Left renal cortex interstitium (tissue), 4 donors: ENCODE data around the gene ALPP. TPM values are rescaled to one million over a fixed set of nuclear protein-coding genes. Genes with fewer than 3 reads are reported as not detected.
"Not testable (repeated sequence)": the region's sequence is repeated elsewhere in the genome, so short reads cannot be mapped to it uniquely, and the experiment has no call there.

Source experiments
- DNase-seq, 4 donors: peaks; one replicate each; pipeline ENCODE4 v3.0.0-alpha.2; 2013; ENCODE audit warnings: low read depth in 4 of 4, low spot score in 2 of 4, missing footprints in 1 of 4
- polyA plus RNA-seq, 4 donors: library from polyadenylated mRNA; unstranded; fragments of 120-200 nt; gene quantifications; one replicate each; pipeline ENCODE4 v1.2.1, GENCODE V29; 2013; ENCODE audit not compliant: insufficient read length in 4 of 4

Gene ALPP
- polyA plus RNA-seq, 4 donors: 0.09 to 0.13 TPM; not detected in 2

DNA sequence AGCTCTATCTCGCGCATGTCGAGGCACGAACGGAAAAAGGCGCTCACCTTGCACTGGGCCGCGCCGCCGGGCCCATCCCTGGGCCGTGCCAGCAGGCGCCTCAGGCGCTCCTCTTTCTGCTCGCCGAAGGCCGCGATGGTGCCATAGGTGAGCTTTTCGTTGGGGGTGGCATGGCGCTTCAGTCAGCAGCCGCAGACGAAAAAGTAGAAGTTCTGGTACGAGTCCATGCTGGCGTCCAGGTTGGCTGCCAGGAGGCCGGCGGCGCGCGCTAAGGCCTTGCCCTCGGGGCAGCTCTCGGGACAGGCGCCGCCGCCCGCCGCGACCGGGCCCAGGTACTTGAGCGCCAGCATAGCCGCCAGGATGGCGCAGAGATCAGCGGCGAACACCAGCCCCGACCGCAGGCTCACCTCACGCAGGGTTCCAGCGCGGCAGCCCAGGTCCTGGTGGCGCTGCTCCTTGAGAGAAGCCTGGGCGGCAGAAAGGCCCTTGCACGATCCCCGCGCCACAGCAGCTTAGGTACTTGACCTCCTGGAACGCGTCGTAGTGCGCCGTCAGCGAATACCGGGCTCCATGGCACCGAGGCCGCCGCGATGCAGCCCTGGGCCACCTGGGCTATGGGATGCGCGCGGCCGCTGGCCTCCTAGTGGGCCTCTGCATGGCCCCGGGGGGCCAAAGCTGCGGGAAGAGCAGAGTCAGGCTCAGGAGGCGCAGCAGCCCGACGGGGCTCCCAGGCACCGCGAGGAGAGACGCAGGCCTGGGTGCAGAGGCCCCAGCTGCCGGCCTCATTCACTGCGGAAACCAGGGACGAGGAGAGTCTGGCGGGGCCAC, 40.9 kb downstream of the ALPP start:
- no peak for DNase-seq

DNA sequence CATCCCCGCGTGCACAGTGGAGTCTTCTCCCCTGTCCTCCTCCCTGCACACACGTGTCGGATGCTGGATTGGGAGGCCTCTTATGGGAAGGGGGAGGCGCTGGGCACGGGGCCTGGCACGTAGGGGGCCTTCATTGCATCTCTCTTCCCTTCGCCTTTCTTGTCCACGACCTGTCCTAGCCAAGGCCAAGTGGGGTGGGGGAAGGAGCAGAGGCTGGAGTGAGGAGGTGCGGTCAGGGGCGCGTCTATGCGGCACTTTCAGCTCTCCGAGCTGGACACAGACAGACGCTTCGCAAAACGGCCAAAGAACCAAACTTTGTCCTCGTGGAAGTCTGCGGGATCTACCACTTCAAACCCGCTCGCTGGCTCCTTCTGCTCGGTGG, 41.5 kb downstream of the ALPP start:
- no peak for DNase-seq

DNA sequence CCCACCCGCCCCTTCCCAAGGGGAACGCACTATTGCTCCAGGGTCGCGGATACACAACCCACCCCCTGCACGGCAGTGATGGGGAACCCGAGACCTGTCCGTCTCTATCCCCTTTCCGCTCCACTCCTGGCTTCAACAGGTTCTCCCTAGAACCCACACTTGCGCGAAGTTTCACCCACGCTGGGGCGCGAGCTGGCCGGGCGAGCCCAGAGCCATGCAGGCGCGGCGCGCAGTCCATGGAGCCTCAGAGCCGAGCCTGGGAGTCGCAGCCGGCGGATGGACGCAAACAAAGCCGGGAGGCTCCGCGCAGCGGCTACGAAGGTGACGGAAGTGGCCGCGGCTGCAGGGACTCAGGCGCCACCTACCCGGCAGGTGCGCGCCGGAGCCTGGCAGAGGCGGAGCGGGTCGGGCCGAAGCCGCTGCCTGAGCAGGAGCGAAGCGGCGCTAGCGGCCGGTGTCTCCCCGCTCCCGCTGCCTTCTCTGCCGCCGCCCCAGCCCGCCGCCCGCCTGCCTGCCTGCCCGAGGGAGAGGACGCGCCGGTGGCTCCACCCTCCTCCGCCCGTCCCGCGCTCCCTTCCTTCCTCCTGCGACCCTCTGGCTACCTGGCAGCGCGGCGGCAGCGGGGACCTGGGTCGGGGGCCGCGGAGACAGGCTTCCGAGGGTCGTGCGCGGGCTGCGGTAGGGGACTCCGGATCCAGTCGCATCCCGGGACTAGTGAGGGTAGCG, 42.1 kb downstream of the ALPP start:
- no peak for DNase-seq

DNA sequence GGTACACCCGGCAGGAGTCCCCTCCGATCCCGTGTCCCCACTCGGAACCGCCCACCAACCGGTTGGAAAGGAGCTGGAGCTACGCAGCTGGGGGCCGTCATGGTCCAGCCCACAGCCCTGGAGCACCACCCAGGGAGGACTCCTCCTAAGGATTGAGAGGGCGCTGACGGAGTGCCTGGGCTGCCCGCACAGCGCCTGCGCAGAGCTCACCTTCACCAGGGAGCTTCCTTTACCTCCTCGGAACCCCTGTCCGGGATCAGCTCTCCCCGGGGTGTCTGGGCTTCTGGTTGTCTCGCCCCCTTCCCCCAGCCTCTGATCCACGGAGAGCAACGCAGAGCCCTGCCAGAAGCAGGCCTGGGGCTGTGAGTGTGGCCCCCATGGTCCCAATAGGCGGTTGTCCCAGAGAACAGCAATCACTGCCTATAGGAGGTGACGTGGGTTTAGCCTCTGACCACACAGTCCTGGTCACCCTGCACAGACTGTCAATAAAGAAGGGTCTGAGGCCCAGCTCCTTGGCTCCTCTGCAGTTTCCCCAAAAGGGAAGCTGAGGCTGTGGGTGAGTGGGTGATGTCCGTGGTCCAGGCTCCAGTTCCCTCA, 42.7 kb downstream of the ALPP start:
- no peak for DNase-seq

DNA sequence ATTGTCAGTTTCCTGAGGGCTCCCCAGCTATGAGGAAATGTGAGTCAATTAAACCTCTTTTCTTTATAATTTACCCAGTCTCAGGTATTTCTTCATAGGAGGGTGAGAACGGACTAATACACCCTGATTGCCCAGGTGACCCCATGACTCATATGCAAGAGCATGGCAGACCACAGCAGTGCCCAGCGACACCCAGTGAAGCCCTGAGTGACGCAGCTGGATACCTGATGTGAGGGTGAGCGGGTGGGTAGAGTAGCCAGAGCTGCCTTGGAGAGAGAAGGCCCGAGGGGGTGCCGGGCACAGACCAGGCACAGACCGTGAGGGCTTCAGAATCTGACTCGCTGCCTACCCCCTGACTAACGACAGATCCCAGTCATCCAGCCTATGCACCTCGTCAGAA, 43.5 kb downstream of the ALPP start:
- DNase-seq: no peak

DNA sequence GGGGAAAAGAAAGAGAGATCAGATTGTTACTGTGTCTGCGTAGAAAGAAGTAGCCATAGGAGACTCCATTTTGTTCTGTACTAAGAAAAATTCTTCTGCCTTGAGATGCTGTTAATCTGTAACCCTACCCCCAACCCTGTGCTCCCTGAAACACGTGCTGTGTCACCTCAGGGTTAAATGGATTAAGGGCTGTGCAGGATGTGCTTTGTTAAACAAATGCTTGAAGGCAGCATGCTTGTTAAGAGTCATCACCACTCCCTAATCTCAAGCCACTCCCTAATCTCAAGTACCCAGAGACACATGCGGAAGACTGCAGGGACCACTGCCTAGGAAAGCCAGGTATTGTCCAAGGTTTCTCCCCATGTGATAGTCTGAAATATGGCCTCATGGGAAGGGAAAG, 44.4 kb downstream of the ALPP start:
- not testable (repeated sequence) for DNase-seq

DNA sequence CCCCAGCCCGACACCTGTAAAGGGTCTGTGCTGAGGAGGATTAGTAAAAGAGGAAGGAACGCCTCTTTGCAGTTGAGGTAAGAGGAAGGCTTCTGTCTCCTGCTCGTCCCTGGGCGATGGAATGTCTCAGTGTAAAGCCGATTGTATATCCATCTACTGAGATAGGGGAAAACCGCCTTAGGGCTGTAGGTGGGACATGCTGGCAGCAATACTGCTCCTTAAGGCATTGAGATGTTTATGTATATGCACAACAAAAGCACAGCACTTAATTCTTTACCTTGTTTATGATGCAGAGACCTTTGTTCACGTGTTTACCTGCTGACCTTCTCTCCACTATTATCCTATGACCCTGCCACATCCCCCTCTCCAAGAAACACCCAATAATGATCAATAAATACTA, 44.9 kb downstream of the ALPP start:
- DNase-seq: not testable (repeated sequence)

DNA sequence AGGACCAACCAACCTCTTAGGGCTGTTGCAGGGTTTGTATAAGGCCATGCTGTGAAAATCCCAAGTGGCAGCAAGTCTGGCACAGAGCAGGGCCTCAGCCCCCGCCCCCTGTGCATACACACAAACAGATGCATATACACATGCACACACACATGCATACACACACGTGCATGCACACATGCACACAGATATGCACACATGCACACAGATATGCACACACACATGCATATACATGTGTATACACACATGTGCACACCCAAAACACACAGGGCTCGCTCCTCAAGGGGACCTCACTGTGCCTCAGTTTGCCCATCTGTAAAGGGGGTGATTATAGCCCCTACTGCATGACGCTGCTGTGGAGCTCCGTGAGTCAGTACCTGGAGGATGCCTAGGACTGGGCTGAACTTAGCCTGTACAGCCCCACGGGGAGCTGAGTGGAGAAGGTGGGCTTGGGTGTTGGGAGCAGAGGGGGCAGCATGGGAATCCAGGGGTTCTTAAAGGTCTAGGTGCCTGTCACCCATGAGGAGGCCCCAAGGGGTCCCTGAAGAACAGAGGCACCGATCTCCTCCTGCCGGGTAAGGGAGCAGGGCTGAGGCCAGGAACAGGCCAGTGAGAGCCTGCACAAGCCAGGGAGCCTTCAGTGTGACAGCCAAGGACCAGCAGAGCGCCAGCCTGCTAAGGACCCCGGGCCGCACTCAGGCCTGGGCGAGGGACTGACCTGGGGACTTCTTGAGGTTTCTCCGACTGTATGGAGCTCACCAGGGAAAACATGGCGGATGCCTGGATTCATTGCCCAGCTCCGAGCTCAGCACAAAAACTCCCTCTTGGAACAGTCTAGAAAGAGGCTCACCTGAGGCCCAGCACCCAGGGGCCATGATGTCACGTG, 53.4 kb downstream of the ALPP start:
- no peak for DNase-seq

Other genes with a start within 250 kb of the ALPP start
- under 1 TPM in 1 of 4 donors, not detected in 3; 0.05 TPM for gene ALPG, start 28.1 kb downstream of the ALPP start, polyA plus RNA-seq
- gene ALPI, start 77.4 kb downstream of the ALPP start, polyA plus RNA-seq: under 1 TPM; 0.05 to 0.09 (median 0.06) TPM
- gene ECEL1, start 109.1 kb downstream of the ALPP start, polyA plus RNA-seq: 10 to 100 TPM; 12.8 to 22.9 (median 17.1) TPM
- gene PRSS56, start 141.6 kb downstream of the ALPP start, polyA plus RNA-seq: under 1 TPM in 2 of 4 donors, not detected in 2; 0.08 to 0.27 TPM
- gene CHRND, start 147.4 kb downstream of the ALPP start, polyA plus RNA-seq: under 1 TPM; 0.31 to 0.92 (median 0.74) TPM
- gene CHRNG, start 160.9 kb downstream of the ALPP start, polyA plus RNA-seq: 1 to 10 TPM in 3 of 4 donors, under 1 TPM in 1; 0.52 to 2.0 (median 1.4) TPM
- 10 to 100 TPM; 11.0 to 13.3 (median 12.1) TPM for gene TIGD1, start 171.8 kb downstream of the ALPP start, polyA plus RNA-seq
- 100 to 1,000 TPM in 3 of 4 donors, 10 to 100 TPM in 1; 98.9 to 117 (median 105) TPM for gene EIF4E2, start 171.9 kb downstream of the ALPP start, polyA plus RNA-seq